Fibroblast of the conjunctiva (primary cell): ENCODE results near the gene FOXP1.

Experiments
- DNase-seq: peaks from one replicate; pipeline ENCODE4 v3.0.0-alpha.2; 2010; ENCODE audit warnings: low read depth

The FOXP1 gene

GRCh38 chr3:71146673-71147072 is 436.9 kb downstream of the FOXP1 start:
- no peak for DNase-seq

GRCh38 chr3:71145954-71146353 is 437.6 kb downstream of the FOXP1 start:
- DNase-seq, result no peak

DNA sequence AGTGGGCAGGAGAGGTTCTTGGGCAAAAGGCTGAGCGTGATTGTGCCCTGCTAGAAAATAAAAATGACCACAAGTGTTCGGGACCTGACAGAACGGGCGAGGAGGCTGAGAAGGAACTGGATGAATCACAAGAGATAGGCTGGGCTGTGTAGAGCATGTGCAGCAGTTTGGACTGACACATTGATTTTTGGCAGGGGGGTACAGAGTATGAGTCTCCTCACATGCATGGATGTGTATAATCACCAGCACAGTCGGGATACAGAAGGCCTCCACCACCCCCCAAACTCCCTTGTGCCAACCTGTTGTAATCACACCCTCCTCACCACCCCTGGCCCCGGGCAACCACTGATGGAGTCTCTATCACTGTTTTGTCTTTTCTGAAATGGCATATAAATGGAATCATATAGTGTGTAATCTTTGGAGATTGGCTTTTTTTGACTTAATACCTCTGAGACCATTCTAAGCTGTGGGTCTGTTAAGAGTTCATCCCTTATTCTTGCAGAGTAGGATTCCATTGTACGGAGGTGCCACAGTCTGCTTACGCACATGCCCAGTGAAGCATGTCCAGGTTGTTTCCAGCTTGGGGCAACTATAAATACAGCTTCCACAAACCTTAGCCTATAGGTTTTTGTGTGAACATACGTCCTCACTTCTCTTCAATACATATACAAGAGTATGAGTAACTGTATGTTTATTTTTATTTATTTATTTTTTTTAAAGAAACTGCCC is 438.8 kb downstream of the FOXP1 start:
- DNase-seq, result no peak

DNA sequence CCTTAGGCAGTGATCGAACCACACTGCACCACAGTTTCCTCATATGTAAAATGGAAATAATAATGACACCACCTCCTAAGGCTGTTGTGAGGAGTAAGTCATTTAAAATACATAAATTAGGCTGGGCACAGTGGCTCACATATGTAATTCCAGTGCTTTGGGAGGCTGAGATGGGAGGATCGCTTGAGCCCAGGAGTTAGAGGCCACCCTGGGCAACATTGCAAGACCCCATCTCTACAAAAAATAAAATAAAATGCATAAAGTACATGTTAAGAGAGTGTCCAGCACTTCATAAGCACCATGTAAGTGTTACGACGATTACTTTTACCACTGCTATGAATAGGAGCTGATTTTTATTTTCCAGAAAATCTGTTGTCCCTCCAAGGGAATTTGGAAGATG is 440.0 kb downstream of the FOXP1 start:
- no peak for DNase-seq

DNA sequence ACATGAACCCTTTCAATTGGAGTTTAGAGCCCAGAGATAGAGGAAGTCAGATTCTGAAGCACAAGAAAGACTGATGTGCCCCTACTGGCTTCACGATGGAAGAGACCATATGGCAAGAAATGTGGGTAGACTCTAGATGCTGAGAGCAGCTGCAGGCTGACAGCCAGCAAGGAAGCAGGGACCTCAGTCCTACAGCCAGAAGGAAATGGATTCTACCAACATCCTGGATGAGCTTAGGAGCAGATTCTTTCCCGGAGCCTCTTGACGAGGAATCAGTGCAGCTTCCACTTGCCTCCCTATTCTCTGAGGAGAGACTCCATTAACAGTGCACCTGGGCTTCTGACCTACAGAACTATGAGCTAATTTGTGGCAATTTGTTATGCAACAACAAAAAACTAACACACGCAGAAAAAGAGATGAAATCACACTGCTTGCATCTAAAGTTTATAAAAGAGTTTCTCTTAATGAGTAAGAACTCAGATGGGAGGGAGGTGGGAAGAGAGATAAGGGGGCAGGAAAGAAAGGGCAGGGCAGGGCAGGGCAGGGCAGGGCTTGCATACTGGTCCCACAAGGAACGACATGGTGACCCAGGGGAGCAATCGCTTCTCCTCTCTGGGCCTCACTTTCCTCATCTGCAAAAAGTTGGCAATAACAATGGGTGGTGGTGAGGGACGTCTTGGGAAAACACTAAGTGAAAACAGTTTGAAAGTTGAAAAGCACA is 440.9 kb downstream of the FOXP1 start:
- DNase-seq, result no peak

GRCh38 chr3:71140477-71140876 is 443.1 kb downstream of the FOXP1 start:
- DNase-seq, result no peak

GRCh38 chr3:71139496-71139895 is 444.0 kb downstream of the FOXP1 start:
- no peak for DNase-seq

- no peak for DNase-seq
Observed at GRCh38 chr3:71138410-71138809, 445.1 kb downstream of the FOXP1 start.

DNA sequence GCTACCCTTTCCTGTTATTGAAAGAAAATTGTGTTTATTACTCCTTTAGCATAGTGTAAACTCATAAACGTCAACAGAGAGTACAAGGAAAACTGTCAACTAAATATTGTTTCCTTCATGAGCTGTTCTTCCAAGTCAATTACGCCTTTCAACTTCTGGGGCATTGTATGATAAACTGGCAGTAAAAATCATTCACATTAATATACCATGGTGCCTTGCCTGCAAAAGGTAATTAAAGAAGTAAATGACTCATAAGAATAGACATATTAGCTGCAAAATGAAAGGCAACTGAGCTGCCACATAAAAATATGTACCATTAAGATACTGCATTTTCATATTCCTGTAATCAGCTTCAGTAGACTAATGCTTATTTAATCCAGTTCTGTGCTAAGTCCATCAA is 447.3 kb downstream of the FOXP1 start:
- no peak for DNase-seq

- DNase-seq, result no peak
Observed at GRCh38 chr3:71135373-71136088, 448.0 kb downstream of the FOXP1 start.

- no peak for DNase-seq
Observed at GRCh38 chr3:71134521-71134920, 449.0 kb downstream of the FOXP1 start.

- DNase-seq, result no peak
Observed at GRCh38 chr3:71133865-71134264, 449.7 kb downstream of the FOXP1 start.

DNA sequence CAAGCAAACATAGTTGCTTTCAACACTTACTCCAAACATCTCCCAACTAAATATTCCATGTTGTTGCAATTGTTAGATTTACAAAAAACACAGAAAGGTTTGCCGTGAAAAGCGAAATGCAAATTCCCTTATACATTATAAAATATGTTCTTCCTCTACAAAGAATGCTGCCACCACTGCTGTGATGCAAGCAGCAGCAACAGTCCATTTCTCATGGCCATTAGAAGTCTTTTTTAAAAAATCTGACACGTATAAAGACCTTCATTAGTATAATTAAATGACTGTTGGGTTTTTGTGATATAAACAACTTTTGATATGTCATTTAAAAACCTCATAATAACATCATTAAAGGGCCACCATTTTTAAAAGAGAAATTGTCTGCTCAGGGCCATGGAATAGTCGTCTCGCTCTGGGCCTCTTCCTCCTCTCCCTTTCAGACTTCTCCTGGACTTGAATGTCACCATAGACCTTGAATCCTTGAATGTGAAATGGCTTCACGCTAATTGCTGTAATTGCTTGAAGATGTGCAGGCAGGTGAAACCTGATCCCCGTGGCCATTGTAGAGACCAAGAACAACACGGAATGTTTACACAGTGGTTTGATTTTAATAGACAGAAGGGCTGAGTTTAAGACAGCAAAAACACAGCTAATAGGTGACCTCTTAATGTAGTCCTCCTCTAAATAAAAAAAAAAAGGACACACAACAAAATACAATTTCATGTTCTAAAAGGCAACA is 450.4 kb downstream of the FOXP1 start:
- no peak for DNase-seq

DNA sequence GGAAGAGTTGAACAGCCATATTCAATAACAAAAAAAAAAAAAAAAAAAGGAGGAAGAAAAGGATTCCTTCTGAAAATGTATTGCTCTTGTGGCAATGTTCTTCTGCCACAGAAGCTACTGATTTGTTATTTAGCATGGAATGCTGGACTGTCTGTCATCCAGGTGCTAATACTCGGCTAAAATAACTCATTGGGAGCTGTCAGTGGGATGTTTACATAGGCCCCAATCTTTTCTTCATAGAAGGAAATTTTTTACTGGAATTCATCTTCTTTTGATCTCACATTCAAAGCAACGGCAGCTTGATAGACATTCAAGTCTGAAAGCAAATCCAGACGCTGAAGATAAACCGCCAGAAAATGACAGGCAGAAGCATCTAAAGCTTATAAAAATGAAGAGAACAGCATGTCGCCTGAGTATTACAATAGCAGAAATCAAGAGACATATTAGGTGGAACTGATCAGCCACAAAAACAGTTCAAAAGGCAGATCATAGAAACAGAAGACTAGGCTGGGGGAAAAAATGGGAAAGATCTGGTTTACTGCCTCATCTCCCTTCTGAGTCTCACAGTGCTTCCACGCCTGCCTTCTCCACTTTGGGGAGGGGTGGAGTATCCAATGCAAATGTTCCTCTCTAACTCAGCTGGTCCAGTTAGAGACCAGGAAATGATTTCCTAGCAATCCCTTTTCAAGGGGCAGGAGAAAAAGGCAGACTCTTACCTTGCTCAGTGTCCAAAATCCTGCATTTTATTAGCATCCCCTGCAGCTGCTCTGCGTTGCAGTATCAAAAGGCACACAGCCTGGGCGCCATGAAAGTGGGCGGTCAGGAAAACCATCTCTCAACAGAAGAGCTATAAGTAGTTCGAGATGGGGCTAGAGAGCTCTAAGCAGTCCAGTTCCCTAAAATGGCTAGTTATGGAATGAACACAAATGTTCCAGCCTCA is 451.9 kb downstream of the FOXP1 start:
- DNase-seq, result no peak

GRCh38 chr3:71130471-71131374 is 452.8 kb downstream of the FOXP1 start:
- peak; percentile 57 for DNase-seq

DNA sequence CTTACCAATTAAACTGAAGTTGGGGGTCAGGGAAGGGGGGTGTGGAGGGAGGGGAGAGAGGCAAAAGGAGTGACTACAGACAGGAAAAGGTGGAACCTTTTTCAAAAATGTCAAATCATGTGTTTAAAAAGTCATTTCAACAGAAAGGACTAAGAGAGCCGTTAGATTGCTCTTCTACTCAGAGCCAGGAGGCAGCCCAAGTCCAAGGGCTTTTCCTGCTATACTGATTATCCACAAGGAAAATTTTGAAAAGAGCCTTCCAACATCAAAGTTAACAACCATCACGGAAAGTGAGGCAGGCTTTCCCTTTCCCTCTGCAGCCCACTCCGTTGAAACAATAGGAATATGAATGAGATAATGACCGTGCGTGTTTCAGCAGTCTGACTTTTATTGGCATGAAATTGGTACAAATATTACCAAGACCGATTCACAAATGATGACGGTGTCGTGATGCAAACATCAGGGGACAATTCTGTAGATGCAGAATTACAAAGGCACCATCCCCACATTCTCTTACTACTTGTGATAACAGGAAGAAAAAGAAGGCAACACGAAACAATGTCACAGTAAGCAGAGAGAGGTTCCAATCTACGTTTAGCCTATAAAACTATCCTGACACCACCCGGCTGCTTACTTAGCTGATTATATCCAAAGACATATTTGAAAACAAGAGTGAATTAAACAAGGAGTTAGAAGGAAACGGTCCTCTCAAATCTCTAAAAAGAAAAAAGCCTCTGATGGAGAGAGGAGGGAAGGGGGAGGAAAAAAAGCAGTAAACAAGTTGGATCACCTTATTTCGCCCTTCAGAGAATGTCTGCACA is 453.7 kb downstream of the FOXP1 start:
- DNase-seq, result no peak

DNA sequence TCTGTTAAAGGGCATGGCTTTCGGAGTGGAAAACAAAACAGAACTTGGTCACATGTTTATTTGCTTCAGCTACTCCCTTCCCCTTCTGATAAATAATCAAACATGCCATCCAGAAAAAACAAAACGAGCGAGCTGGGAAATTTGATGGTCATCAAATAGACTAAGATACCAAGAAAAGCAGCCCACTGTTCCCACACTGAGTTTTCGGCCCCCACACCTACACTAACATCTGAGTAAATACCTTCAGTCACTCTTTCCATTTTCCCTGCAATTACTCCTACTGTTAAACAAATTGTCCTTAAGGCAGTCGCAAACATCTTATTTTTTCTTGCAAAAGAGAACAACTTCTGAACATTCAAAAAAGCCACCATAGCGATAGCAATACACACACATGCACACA is 454.6 kb downstream of the FOXP1 start:
- no peak for DNase-seq

GRCh38 chr3:71127844-71128243 is 455.7 kb downstream of the FOXP1 start:
- DNase-seq, result no peak
